ENCODE data around the gene SYT2.

GRCh38 chr1:202688401-202688800 lies 21.9 kb downstream of the SYT2 start:
- TF ChIP-seq CTCF (IDR thresholded peaks at IDR 0.05; ENCODE audit: insufficient read depth, low read length) (no peak), POLR2AphosphoS5 (IDR thresholded peaks at IDR 0.05; ENCODE audit: low read depth) (no peak), GABPA (IDR thresholded peaks at IDR 0.05; ENCODE audit: low read depth) (no peak), SPI1 (IDR thresholded peaks at IDR 0.05; ENCODE audit: borderline replicate concordance, low read depth) (no peak)
- TF ChIP-seq, protein P1, sequence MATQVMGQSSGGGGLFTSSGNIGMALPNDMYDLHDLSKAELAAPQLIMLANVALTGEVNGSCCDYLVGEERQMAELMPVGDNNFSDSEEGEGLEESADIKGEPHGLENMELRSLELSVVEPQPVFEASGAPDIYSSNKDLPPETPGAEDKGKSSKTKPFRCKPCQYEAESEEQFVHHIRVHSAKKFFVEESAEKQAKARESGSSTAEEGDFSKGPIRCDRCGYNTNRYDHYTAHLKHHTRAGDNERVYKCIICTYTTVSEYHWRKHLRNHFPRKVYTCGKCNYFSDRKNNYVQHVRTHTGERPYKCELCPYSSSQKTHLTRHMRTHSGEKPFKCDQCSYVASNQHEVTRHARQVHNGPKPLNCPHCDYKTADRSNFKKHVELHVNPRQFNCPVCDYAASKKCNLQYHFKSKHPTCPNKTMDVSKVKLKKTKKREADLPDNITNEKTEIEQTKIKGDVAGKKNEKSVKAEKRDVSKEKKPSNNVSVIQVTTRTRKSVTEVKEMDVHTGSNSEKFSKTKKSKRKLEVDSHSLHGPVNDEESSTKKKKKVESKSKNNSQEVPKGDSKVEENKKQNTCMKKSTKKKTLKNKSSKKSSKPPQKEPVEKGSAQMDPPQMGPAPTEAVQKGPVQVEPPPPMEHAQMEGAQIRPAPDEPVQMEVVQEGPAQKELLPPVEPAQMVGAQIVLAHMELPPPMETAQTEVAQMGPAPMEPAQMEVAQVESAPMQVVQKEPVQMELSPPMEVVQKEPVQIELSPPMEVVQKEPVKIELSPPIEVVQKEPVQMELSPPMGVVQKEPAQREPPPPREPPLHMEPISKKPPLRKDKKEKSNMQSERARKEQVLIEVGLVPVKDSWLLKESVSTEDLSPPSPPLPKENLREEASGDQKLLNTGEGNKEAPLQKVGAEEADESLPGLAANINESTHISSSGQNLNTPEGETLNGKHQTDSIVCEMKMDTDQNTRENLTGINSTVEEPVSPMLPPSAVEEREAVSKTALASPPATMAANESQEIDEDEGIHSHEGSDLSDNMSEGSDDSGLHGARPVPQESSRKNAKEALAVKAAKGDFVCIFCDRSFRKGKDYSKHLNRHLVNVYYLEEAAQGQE (IDR thresholded peaks at IDR 0.05; ENCODE audit: insufficient replicate concordance, low read depth) = no peak
